Measurements from ENCODE around the gene EXD3. TPM values are rescaled to one million over a fixed set of nuclear protein-coding genes. Genes with fewer than 3 reads are reported as not detected.

The EXD3 gene
- total RNA-seq, 1 experiment from 2014 or later: 15.3 TPM

GRCh38 chr9:137431416-137431931 is 8.5 kb upstream of the EXD3 start:
- Histone ChIP-seq H3T11ph (ENCODE audit: low read length) (no peak overlapping the region), H3K23me2 (ENCODE audit: insufficient read length, low read depth, low read length, poor library complexity, severe bottlenecking) (no peaks in the 10 kb centered on the region), H3K9ac (ENCODE audit: extremely low read depth, insufficient read length, low read length) (no peak overlapping the region), H3K23ac (ENCODE audit: insufficient read length, low read depth, low read length) (no peak overlapping the region), H3K27me3 (ENCODE audit: insufficient read depth, low read length) (no peaks in the 10 kb centered on the region), H3K4me2 (ENCODE audit: insufficient read depth, insufficient read length, low read length) (no peak overlapping the region), H3K18ac (ENCODE audit: insufficient read length, low read depth, low read length) (no peak overlapping the region), H2AK5ac (ENCODE audit: insufficient read length, low read length) (no peak overlapping the region), H3K4ac (ENCODE audit: low read depth, low read length) (no peak overlapping the region), H3K9me3 (ENCODE audit: control insufficient read depth, low read depth, low read length) (no peaks in the 10 kb centered on the region), H3K79me1 (ENCODE audit: insufficient read depth, low read depth, low read length, poor library complexity, severe bottlenecking) (no peaks in the 10 kb centered on the region), H4K91ac (ENCODE audit: insufficient read length, low read depth, low read length) (no peak overlapping the region), H2BK15ac (ENCODE audit: low read depth, low read length) (no peak overlapping the region), H3K79me2 (ENCODE audit: insufficient read depth, low read length) (no peaks in the 10 kb centered on the region), H2BK5ac (ENCODE audit: insufficient read length, low read length) (no peak overlapping the region), H4K5ac (ENCODE audit: insufficient read length, low read depth, low read length) (no peak overlapping the region), H2BK120ac (ENCODE audit: low read depth, low read length, poor library complexity, severe bottlenecking) (no peak overlapping the region), H2BK12ac (ENCODE audit: insufficient read length, low read depth, low read length) (no peak overlapping the region), H2BK20ac (ENCODE audit: low read depth, low read length, poor library complexity, severe bottlenecking) (no peak overlapping the region), H3K27ac (ENCODE audit: insufficient read length, low read depth, low read length) (no peak overlapping the region), H4K20me1 (ENCODE audit: control insufficient read depth, insufficient read depth, insufficient read length) (no peaks in the 10 kb centered on the region), H3K14ac (ENCODE audit: insufficient read depth, low read length) (no peak overlapping the region), H2AFZ (ENCODE audit: low read length) (no peak overlapping the region), H3K56ac (ENCODE audit: insufficient read length, low read depth, low read length) (no peak overlapping the region), H3K4me1 (ENCODE audit: insufficient read depth, low read length) (no peaks in the 10 kb centered on the region), H4K8ac (replicated peaks; ENCODE audit: insufficient read length, low read depth, low read length) (no peak overlapping the region)
- H3K27me3 Mint-ChIP-seq (ENCODE audit: low read depth): no peaks in the 10 kb centered on the region; the same call in 1 of the 2 replicates
- DNase-seq: no peak
- WGBS (ENCODE audit: extremely low coverage, insufficient read length, low lambda C conversion rate): no CpG with 5 or more reads among the region's 21 CpGs
- no peaks in the 10 kb centered on the region for H3K9me3 Mint-ChIP-seq
- H3K36me3 Mint-ChIP-seq (ENCODE audit: insufficient read depth in 1 of 3, low read depth in 3 of 3): no peaks in the 10 kb centered on the region
- H3K4me1 Mint-ChIP-seq: no peaks in the 10 kb centered on the region; a peak in 1 of 4 replicates
- no peak overlapping the region for H3K27ac Mint-ChIP-seq
- TF ChIP-seq CTCF (conservative IDR thresholded peaks at IDR 0.05): no peak
- H3K4me3 Mint-ChIP-seq: no peak overlapping the region
